T-helper 2 cell treated with Interferon-gamma antibody and Interleukin-4, amounts not matched to agents 5 μg/mL and 100 μg/mL, for 36 hours (primary cell): Measurements from ENCODE around the gene SERPINB12.

Experiments used
- DNase-seq: peaks from one replicate; pipeline ENCODE4 v3.0.0; 2021; ENCODE audit warnings: low spot score
- H3K27ac Mint-ChIP-seq: one replicate; pipeline ENCODE4 v1.8.0; 2021; ENCODE audit warnings: mild to moderate bottlenecking, mixed read lengths
- H3K27me3 Mint-ChIP-seq: one replicate; pipeline ENCODE4 v1.8.0; 2021; ENCODE audit warnings: low read depth, mixed read lengths
- H3K36me3 Mint-ChIP-seq: one replicate; pipeline ENCODE4 v1.8.0; 2021; ENCODE audit warnings: low read depth, mixed read lengths
- H3K4me1 Mint-ChIP-seq: one replicate; pipeline ENCODE4 v1.8.0; 2021; ENCODE audit warnings: low read depth, mixed read lengths
- H3K4me3 Mint-ChIP-seq: one replicate; pipeline ENCODE4 v1.8.0; 2022; ENCODE audit warnings: mild to moderate bottlenecking, moderate library complexity, mixed read lengths
- H3K9me3 Mint-ChIP-seq: one replicate; pipeline ENCODE4 v1.8.0; 2021; ENCODE audit warnings: mixed read lengths

The SERPINB12 gene

GRCh38 chr18:63564561-63564960 is 22.4 kb downstream of the SERPINB12 start:
- no peak overlapping the region for H3K27ac Mint-ChIP-seq
- H3K4me1 Mint-ChIP-seq, result no peaks in the 10 kb centered on the region
- H3K36me3 Mint-ChIP-seq, result no peaks in the 10 kb centered on the region
- DNase-seq, result no peak
- no peaks in the 10 kb centered on the region for H3K27me3 Mint-ChIP-seq
- no peak overlapping the region for H3K4me3 Mint-ChIP-seq
- no peaks in the 10 kb centered on the region for H3K9me3 Mint-ChIP-seq

GRCh38 chr18:63567276-63567675 is 25.1 kb downstream of the SERPINB12 start:
- no peak overlapping the region for H3K4me3 Mint-ChIP-seq
- no peak for DNase-seq
- no peaks in the 10 kb centered on the region for H3K36me3 Mint-ChIP-seq
- no peaks in the 10 kb centered on the region for H3K4me1 Mint-ChIP-seq
- H3K27ac Mint-ChIP-seq, result no peak overlapping the region
- H3K27me3 Mint-ChIP-seq, result peaks cover 4% of the 10 kb centered on the region
- no peaks in the 10 kb centered on the region for H3K9me3 Mint-ChIP-seq

GRCh38 chr18:63567825-63568224 is 25.7 kb downstream of the SERPINB12 start:
- no peak for DNase-seq
- Mint-ChIP-seq H3K27ac (no peak overlapping the region), H3K9me3 (no peaks in the 10 kb centered on the region), H3K4me1 (no peaks in the 10 kb centered on the region), H3K27me3 (peaks cover 4% of the 10 kb centered on the region), H3K36me3 (no peaks in the 10 kb centered on the region), H3K4me3 (no peak overlapping the region)

DNA sequence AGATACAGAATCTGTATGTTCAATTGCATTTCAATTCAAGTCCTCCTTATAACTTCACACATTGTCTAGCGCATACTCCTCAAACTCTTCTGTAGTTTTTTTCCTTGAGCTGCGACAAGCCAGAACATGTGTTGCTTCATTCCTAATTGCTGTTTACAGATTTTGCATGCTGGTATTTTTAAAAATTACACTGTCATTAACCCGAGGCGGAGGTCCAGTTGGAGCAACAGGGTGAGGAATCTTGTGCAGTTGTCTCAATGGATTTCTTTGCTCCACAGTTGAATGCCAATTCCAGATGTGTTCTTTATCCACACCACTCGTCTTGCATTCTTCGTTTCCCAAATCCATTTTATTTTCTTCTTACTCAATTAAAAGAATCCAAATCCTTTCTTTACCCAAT is 28.6 kb downstream of the SERPINB12 start:
- Mint-ChIP-seq H3K4me1 (no peaks in the 10 kb centered on the region), H3K36me3 (no peaks in the 10 kb centered on the region), H3K27ac (no peak overlapping the region), H3K9me3 (no peaks in the 10 kb centered on the region), H3K4me3 (no peak overlapping the region), H3K27me3 (peaks cover 7% of the 10 kb centered on the region)
- no peak for DNase-seq

DNA sequence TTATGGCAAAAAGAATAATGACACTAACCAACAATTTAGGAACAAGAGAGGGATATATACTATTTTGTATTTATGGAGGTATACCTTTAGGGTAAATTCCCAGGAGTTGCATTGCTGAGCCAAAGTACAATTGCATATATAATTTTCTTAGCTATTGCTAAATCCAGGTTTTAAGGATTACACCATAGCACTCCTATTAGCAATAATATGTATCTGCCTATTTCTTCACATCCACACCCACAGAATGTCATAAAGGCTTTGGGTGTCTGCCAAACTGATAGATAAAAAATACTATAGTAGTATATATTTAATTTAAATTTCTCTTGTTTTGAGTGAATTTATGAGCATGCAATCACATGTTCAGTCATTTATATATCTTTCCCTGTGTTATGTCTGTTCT is 33.5 kb downstream of the SERPINB12 start:
- no peaks in the 10 kb centered on the region for H3K36me3 Mint-ChIP-seq
- no peaks in the 10 kb centered on the region for H3K4me1 Mint-ChIP-seq
- no peak for DNase-seq
- H3K27ac Mint-ChIP-seq, result no peak overlapping the region
- H3K27me3 Mint-ChIP-seq, result peaks cover 25% of the 10 kb centered on the region
- H3K9me3 Mint-ChIP-seq, result no peaks in the 10 kb centered on the region
- H3K4me3 Mint-ChIP-seq, result no peak overlapping the region

DNA sequence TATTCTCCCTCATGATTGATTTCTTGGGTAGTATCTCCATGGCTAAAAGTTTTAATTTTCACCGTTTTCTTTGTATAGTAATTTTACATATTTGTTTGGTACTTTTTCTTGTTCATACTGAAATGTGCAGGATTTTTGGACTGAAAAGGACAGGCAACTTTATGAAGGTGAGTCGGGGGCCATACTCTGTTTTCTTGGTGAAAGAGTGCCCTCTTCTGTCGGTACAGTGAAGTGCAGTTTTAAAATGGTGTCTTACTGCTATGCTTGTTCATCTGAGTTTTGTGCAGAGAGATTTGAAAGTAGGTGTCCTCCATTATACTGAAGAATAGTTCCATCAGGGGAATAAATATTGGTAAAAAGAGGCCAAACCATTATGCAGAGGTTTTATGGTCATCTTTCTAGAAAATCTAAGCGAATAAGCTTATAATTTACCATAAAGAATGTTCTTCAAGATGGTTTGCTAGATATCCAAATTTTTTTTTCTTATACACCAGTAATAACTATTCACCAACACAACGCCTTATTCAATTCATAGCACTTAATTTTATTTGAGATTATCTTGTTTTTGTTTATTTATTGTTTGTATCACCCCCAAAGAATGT is 36.3 kb downstream of the SERPINB12 start:
- Mint-ChIP-seq H3K36me3 (no peaks in the 10 kb centered on the region), H3K4me3 (no peak overlapping the region), H3K9me3 (no peaks in the 10 kb centered on the region), H3K4me1 (no peaks in the 10 kb centered on the region), H3K27me3 (peaks cover 21% of the 10 kb centered on the region), H3K27ac (no peak overlapping the region)
- no peak for DNase-seq

DNA sequence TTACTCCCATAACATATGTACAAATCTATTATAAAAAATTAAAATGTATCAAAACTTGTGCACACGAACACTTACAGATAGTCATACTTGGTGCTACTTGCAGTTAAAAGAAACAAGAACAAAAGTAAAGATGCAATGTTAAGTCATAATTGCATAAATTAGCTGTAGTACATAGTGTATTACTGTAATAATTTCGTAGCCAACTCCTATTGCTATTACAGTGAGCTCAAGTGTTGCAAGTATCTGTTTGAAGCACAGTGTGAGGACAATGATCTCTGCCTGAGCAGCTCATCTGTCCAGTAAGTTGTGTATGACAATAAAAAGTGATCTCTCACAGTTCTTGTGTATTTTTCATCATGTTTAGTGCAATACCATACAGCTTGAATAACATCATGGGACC is 37.4 kb downstream of the SERPINB12 start:
- Mint-ChIP-seq H3K9me3 (no peaks in the 10 kb centered on the region), H3K36me3 (no peaks in the 10 kb centered on the region), H3K4me3 (no peak overlapping the region), H3K4me1 (no peaks in the 10 kb centered on the region), H3K27me3 (peaks cover 21% of the 10 kb centered on the region), H3K27ac (no peak overlapping the region)
- no peak for DNase-seq

GRCh38 chr18:63585988-63586387 is 43.8 kb downstream of the SERPINB12 start:
- no peak overlapping the region for H3K4me3 Mint-ChIP-seq
- DNase-seq, result no peak
- H3K9me3 Mint-ChIP-seq, result no peaks in the 10 kb centered on the region
- no peaks in the 10 kb centered on the region for H3K36me3 Mint-ChIP-seq
- H3K4me1 Mint-ChIP-seq, result no peaks in the 10 kb centered on the region
- H3K27ac Mint-ChIP-seq, result no peak overlapping the region
- no peaks in the 10 kb centered on the region for H3K27me3 Mint-ChIP-seq

DNA sequence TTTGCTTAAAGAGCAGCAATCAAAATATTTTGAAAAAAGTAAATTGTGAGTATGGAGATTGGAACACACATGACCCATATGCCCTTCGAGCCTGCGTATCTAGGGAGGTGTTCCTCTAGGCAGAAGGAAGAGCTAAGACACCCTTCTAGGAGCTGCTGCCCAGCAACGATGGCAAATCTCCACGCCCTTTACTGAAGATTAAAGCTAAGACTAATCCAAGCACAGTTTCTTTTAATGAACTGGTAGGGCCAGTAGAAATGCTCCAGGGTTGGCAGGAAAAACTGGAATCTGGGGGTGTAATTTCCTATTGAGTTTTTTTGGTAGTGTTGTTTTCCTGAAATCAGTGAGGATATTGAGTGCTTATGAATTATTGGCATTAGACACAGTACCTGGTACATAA is 44.3 kb downstream of the SERPINB12 start:
- H3K4me3 Mint-ChIP-seq, result no peak overlapping the region
- no peak for DNase-seq
- H3K9me3 Mint-ChIP-seq, result no peaks in the 10 kb centered on the region
- no peaks in the 10 kb centered on the region for H3K4me1 Mint-ChIP-seq
- no peak overlapping the region for H3K27ac Mint-ChIP-seq
- no peaks in the 10 kb centered on the region for H3K27me3 Mint-ChIP-seq
- H3K36me3 Mint-ChIP-seq, result no peaks in the 10 kb centered on the region

GRCh38 chr18:63586966-63587365 is 44.8 kb downstream of the SERPINB12 start, which contains the start of gene SERPINB13:
SERPINB13 (plus strand) TSS chr18:63587343; CDS start chr18:63588668, 1,325 bp downstream.
- Mint-ChIP-seq H3K4me3 (no peak within 1 kb of the TSS), H3K36me3 (no peaks in the 10 kb centered on the region), H3K9me3 (no peaks in the 10 kb centered on the region), H3K27ac (no peak within 1 kb of the TSS), H3K4me1 (no peaks in the 10 kb centered on the region), H3K27me3 (no peaks in the 10 kb centered on the region)
- DNase-seq, result no peak

DNA sequence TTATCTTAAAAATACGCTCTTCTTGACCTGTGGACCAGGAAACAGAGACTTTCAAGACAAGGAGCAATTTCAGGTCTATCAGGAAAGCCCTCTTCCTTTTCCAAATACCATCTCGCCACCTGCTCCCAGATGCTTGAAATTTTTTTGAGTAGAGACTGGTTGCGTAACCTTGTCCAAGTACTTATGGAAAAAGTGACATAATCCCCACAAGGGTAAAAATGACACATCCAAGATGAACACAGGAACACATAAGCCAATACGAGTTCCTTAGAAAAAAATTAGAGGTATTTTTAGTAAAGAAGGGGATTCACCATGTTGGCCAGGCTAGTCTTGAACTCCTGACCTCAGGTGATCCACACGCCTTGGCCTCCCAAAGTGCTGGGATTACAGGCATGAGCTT is 46.7 kb downstream of the SERPINB12 start:
- Mint-ChIP-seq H3K27me3 (no peaks in the 10 kb centered on the region), H3K4me1 (no peaks in the 10 kb centered on the region), H3K27ac (no peak overlapping the region), H3K9me3 (no peaks in the 10 kb centered on the region), H3K4me3 (no peak overlapping the region), H3K36me3 (no peaks in the 10 kb centered on the region)
- no peak for DNase-seq

DNA sequence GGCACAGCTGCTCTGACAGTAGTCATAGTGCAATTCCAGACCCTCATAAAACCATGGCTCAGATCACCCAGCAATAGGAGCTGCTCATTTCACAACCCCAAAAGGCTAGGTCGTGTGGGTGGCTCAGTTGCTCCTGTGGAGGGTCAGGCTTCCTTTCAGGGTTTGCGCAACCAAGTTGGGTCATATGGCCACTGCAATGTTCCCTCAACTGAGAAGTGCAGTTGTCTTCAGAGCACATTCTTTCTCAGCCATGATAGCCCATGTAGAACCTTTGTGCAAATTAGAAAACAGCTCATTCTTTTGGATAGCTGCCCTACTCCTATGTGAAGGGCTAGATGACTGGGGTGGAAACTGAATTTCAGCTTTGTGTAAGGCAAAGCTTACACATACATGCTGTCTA is 48.2 kb downstream of the SERPINB12 start:
- H3K27ac Mint-ChIP-seq, result no peak overlapping the region
- H3K27me3 Mint-ChIP-seq, result no peaks in the 10 kb centered on the region
- no peaks in the 10 kb centered on the region for H3K4me1 Mint-ChIP-seq
- no peaks in the 10 kb centered on the region for H3K9me3 Mint-ChIP-seq
- no peaks in the 10 kb centered on the region for H3K36me3 Mint-ChIP-seq
- H3K4me3 Mint-ChIP-seq, result no peak overlapping the region
- DNase-seq, result no peak

DNA sequence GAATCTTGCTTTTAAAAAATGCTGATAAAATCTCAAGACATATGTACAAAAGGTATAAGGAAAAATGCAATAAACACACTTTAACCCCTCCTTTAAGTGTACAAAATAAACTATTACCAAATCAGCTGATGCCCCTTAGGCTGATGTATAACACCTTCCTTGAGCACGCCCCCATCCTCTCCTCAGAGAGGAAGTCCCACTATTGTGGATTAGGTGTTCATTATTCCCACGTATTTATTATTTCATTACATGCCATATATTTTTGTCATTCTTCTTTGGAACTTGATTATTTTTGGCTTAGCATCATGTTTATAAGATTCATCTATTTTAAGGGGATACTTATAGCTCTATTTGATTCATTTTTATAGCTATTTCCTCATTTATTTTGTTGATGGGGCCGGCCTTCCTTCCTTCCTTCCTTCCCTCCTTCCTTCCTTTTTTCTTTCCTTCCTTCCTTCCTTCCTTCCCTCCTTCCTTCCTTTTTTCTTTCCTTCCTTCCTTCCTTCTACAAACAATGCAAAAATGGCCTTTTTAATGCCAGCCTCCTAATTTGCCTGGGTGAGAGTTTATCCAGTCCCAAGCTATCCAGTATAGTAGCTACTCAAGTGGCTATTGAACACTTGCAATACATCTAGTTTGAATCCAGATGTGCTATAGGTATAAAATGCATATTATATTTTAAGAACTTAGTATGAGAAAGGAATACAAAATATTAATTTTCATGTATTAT is 49.0 kb downstream of the SERPINB12 start:
- Mint-ChIP-seq H3K27ac (no peak overlapping the region), H3K4me1 (no peaks in the 10 kb centered on the region), H3K36me3 (no peaks in the 10 kb centered on the region), H3K9me3 (no peaks in the 10 kb centered on the region), H3K4me3 (no peak overlapping the region), H3K27me3 (no peaks in the 10 kb centered on the region)
- DNase-seq, result no peak

- DNase-seq, result no peak
- H3K36me3 Mint-ChIP-seq, result no peaks in the 10 kb centered on the region
Observed at GRCh38 chr18:63591725-63592124, 49.6 kb downstream of the SERPINB12 start.

GRCh38 chr18:63592471-63592870 is 50.3 kb downstream of the SERPINB12 start:
- H3K9me3 Mint-ChIP-seq, result no peaks in the 10 kb centered on the region
- H3K4me3 Mint-ChIP-seq, result no peak overlapping the region
- no peak overlapping the region for H3K27ac Mint-ChIP-seq
- H3K4me1 Mint-ChIP-seq, result no peaks in the 10 kb centered on the region
- no peaks in the 10 kb centered on the region for H3K27me3 Mint-ChIP-seq
- no peaks in the 10 kb centered on the region for H3K36me3 Mint-ChIP-seq
- DNase-seq, result no peak

More at GRCh38 chr18:63591725-63592124, 49.6 kb downstream of the SERPINB12 start:
- H3K27ac Mint-ChIP-seq, result no peak overlapping the region
- H3K4me3 Mint-ChIP-seq, result no peak overlapping the region
- H3K4me1 Mint-ChIP-seq, result no peaks in the 10 kb centered on the region
- H3K27me3 Mint-ChIP-seq, result no peaks in the 10 kb centered on the region
- H3K9me3 Mint-ChIP-seq, result no peaks in the 10 kb centered on the region
